SK-N-SH (cell line): ENCODE data around the gene TSPAN3. TPM values are rescaled to one million over a fixed set of nuclear protein-coding genes. Genes with fewer than 3 reads are reported as not detected.

Experiments used
- CTCF ChIA-PET: fragments of 300-600, 350-600 bp; formaldehyde crosslinking; extraction: SDS; loops from one replicate; lab custom pipeline; 2021; lab: Yijun Ruan, JAX
- POLR2A ChIA-PET: fragments of 350-600 bp; sonication (Branson Sonifier 250); formaldehyde crosslinking; extraction: SDS; loops from one replicate; lab custom pipeline; 2020; ENCODE audit warnings: antibody characterized with exemption, inconsistent platforms; lab: Yijun Ruan, JAX
- DNase-seq: peaks from one replicate; pipeline ENCODE4 v3.0.0; 2012
- H2AFZ ChIP-seq: fragments of 200-600 bp; sonication (generic); 2 replicates; pipeline ENCODE4 v1.8.1; 2016; ENCODE audit warnings: antibody characterized with exemption, mild to moderate bottlenecking, low read depth
- H3F3A ChIP-seq: fragments of 200-600 bp; sonication (generic); replicated peaks from 2 replicates; pipeline ENCODE3; 2016; ENCODE audit warnings: antibody characterized with exemption, mild to moderate bottlenecking; ENCODE audit not compliant: insufficient read depth
- H3K27ac ChIP-seq, 2 experiments: fragments of 200-500 bp in 1 of 2; fragments of 200-600 bp in 1 of 2; sonication (Bioruptor generic) in 1 of 2; sonication (generic), shearing (Covaris generic) in 1 of 2; 2 replicates each; pipeline versions ENCODE4 v1.5.1 to v1.6.1; 2014 to 2016; ENCODE audit warnings: low read depth in 2 of 2, inconsistent platforms in 1 of 2, low read length in 1 of 2, mild to moderate bottlenecking in 1 of 2, mixed read lengths in 1 of 2
- H3K27me3 ChIP-seq: fragments of 200-600 bp; sonication (generic), shearing (Covaris generic); 2 replicates; pipeline ENCODE4 v1.6.1; 2016; ENCODE audit warnings: mixed run types; ENCODE audit not compliant: insufficient read depth
- H3K36me3 ChIP-seq, 2 experiments: fragments of 200-500 bp in 1 of 2; fragments of 200-600 bp in 1 of 2; sonication (Bioruptor generic) in 1 of 2; sonication (generic) in 1 of 2; replicated peaks in 1 of 2; 2 replicates each; pipeline versions ENCODE3 to v1.5.1; 2014 to 2016; ENCODE audit warnings: low read length in 1 of 2, mild to moderate bottlenecking in 1 of 2; ENCODE audit not compliant: insufficient read depth in 2 of 2, control insufficient read depth in 1 of 2
- H3K4me1 ChIP-seq, 2 experiments: fragments of 200-500 bp in 1 of 2; fragments of 200-600 bp in 1 of 2; sonication (Bioruptor generic) in 1 of 2; sonication (generic), shearing (Covaris generic) in 1 of 2; 2 replicates each; pipeline versions ENCODE4 v1.5.1 to v1.6.1; 2014 to 2016; ENCODE audit warnings: low read depth in 1 of 2, low read length in 1 of 2, mixed run types in 1 of 2; ENCODE audit not compliant: insufficient read depth in 2 of 2, control insufficient read depth in 1 of 2
- H3K4me2 ChIP-seq: fragments of 200-600 bp; sonication (generic), shearing (Covaris generic); 2 replicates; pipeline ENCODE4 v1.6.1; 2017; ENCODE audit warnings: mixed run types
- H3K4me3 ChIP-seq, 2 experiments: fragments of 200-500 bp in 1 of 2; fragments of 200-600 bp in 1 of 2; sonication (Bioruptor generic) in 1 of 2; sonication (generic), shearing (Covaris generic) in 1 of 2; 2 replicates each; pipeline versions ENCODE4 v1.5.1 to v1.8.1; 2014 to 2016; ENCODE audit warnings: low read depth in 2 of 2, inconsistent platforms in 1 of 2, low read length in 1 of 2, mild to moderate bottlenecking in 1 of 2, mixed read lengths in 1 of 2, moderate library complexity in 1 of 2
- H3K79me2 ChIP-seq: fragments of 200-600 bp; sonication (generic); 2 replicates; pipeline ENCODE4 v1.8.1; 2017; ENCODE audit warnings: mild to moderate bottlenecking; ENCODE audit not compliant: insufficient read depth
- H3K9ac ChIP-seq: fragments of 200-600 bp; sonication (generic); 2 replicates; pipeline ENCODE4 v1.6.1; 2017; ENCODE audit warnings: mixed run types
- H3K9me2 ChIP-seq: fragments of 200-600 bp; sonication (generic); 2 replicates; pipeline ENCODE4 v1.6.1; 2017; ENCODE audit warnings: mixed run types
- H3K9me3 ChIP-seq: fragments of 200-600 bp; sonication (generic); 2 replicates; pipeline ENCODE4 v1.6.1; 2017; ENCODE audit warnings: mixed run types, mild to moderate bottlenecking, moderate library complexity
- H4K20me1 ChIP-seq: fragments of 200-600 bp; sonication (generic); 2 replicates; pipeline ENCODE4 v1.6.1; 2017; ENCODE audit warnings: mild to moderate bottlenecking, mixed run types; ENCODE audit not compliant: insufficient read depth
- CHD2 ChIP-seq: fragments of 150-350 bp; IDR thresholded peaks from 2 replicates; pipeline ENCODE4 v1.6.1; 2018; ENCODE audit warnings: low read length; ENCODE audit not compliant: partially characterized antibody
- ELF1 ChIP-seq: IDR thresholded peaks from 2 replicates; pipeline ENCODE4 v1.4.0; 2012
- FOSL2 ChIP-seq: IDR thresholded peaks from 2 replicates; pipeline ENCODE4 v1.4.0; 2012; ENCODE audit warnings: low read depth, mild to moderate bottlenecking, moderate library complexity, borderline replicate concordance
- FOXJ3 ChIP-seq: sonication (generic); formaldehyde crosslinking; IDR thresholded peaks from 2 replicates; pipeline ENCODE4 v1.5.1; 2020; ENCODE audit warnings: mild to moderate bottlenecking, missing genetic modification reagents
- FOXM1 ChIP-seq: IDR thresholded peaks from 2 replicates; pipeline ENCODE4 v1.4.0; 2012; ENCODE audit warnings: low read depth, mild to moderate bottlenecking
- JUND ChIP-seq: IDR thresholded peaks from 2 replicates; pipeline ENCODE4 v1.4.0; 2012
- MEF2A ChIP-seq: IDR thresholded peaks from 2 replicates; pipeline ENCODE4 v1.4.0; 2012; ENCODE audit warnings: low read depth, borderline replicate concordance
- MXI1 ChIP-seq: IDR thresholded peaks from 2 replicates; pipeline ENCODE4 v1.6.1; 2012; ENCODE audit warnings: mild to moderate bottlenecking, low read depth, low read length, improper control_type of control experiment
- NFIC ChIP-seq: IDR thresholded peaks from 2 replicates; pipeline ENCODE4 v1.4.0; 2012; ENCODE audit warnings: borderline replicate concordance
- RAD21 ChIP-seq: IDR thresholded peaks from 2 replicates; pipeline ENCODE4 v1.6.1; 2012; ENCODE audit warnings: mild to moderate bottlenecking, low read length
- RFX5 ChIP-seq: IDR thresholded peaks from 2 replicates; pipeline ENCODE4 v1.6.1; 2012; ENCODE audit warnings: mild to moderate bottlenecking, improper control_type of control experiment, low read length
- SMC3 ChIP-seq: IDR thresholded peaks from 2 replicates; pipeline ENCODE4 v1.6.1; 2012; ENCODE audit warnings: low read depth, low read length, improper control_type of control experiment
- USF1 ChIP-seq: IDR thresholded peaks from 2 replicates; pipeline ENCODE4 v1.4.0; 2012; ENCODE audit warnings: low read depth, borderline replicate concordance
- ZBTB33 ChIP-seq: IDR thresholded peaks from 2 replicates; pipeline ENCODE4 v1.4.0; 2012; ENCODE audit warnings: low read depth, borderline replicate concordance
- WGBS: methylation state at CpG from one replicate; pipeline ENCODE4 v1.1.6; 2017; ENCODE audit warnings: low lambda C conversion rate; 5-methylcytosine and 5-hydroxymethylcytosine counted together
- polyA plus RNA-seq, 3 experiments: library from polyadenylated mRNA; depleted of rRNA; stranded (reverse); fragments of >200 nt; gene quantifications; 2 replicates each; pipeline ENCODE4 v1.2.3, GENCODE V29; 2012
- TF ChIP-seq, protein P1 (sequence below): IDR thresholded peaks from 2 replicates; pipeline ENCODE4 v1.6.1; 2012; ENCODE audit warnings: mild to moderate bottlenecking, low read depth, low read length, moderate library complexity
- TF ChIP-seq, protein P2 (sequence below): IDR thresholded peaks from 2 replicates; pipeline ENCODE4 v1.4.0; 2012; ENCODE audit warnings: low read depth

The TSPAN3 gene
- polyA plus RNA-seq, 1 of the 3 experiments (the other 2 are of a cell fraction) = 409 TPM

DNA sequence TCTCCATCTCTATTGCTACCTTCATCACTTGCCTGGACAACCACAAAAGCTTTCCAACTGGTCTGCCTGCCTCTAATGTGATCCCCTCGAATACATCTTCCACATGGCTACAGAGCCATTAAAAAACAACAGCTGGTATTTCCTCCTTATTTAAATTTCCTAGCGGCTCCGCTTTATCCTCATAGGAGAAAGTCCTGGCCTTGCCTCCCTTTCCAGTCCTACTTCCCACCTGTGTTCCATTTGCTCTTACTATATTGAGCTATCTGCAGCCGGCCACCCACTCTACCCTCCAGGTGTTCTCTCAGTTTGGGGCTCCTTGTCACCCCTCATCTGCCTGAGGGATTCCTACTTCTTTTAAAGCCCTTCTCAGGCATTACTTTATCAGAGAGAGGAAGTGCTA lies 49.7 kb upstream of the TSPAN3 start:
- Histone ChIP-seq H3F3A (peaks cover 5% of the 10 kb centered on the region), H3K4me3 (no peak overlapping the region), H2AFZ (no peak overlapping the region), H3K9me3 (no peaks in the 10 kb centered on the region), H4K20me1 (peaks cover 7% of the 10 kb centered on the region; the same call in 1 of the 2 replicates), H3K4me2 (no peak overlapping the region), H3K9me2 (no peaks in the 10 kb centered on the region), H3K36me3 (no peaks in the 10 kb centered on the region), H3K9ac (no peak overlapping the region), H3K27me3 (no peaks in the 10 kb centered on the region), H3K4me1 (peaks cover 3 to 5% of the 10 kb centered on the region in 2 experiments), H3K79me2 (peaks cover 9% of the 10 kb centered on the region; the same call in 1 of the 2 replicates), H3K27ac (no peak overlapping the region)
- 94% methylated on average over 4 of the region's 4 CpGs for WGBS
- DNase-seq = no peak
- no peak for TF ChIP-seq JUND
- no peak for TF ChIP-seq ELF1
- TF ChIP-seq NFIC = no peak
- no peak for TF ChIP-seq USF1
- TF ChIP-seq, protein P1, sequence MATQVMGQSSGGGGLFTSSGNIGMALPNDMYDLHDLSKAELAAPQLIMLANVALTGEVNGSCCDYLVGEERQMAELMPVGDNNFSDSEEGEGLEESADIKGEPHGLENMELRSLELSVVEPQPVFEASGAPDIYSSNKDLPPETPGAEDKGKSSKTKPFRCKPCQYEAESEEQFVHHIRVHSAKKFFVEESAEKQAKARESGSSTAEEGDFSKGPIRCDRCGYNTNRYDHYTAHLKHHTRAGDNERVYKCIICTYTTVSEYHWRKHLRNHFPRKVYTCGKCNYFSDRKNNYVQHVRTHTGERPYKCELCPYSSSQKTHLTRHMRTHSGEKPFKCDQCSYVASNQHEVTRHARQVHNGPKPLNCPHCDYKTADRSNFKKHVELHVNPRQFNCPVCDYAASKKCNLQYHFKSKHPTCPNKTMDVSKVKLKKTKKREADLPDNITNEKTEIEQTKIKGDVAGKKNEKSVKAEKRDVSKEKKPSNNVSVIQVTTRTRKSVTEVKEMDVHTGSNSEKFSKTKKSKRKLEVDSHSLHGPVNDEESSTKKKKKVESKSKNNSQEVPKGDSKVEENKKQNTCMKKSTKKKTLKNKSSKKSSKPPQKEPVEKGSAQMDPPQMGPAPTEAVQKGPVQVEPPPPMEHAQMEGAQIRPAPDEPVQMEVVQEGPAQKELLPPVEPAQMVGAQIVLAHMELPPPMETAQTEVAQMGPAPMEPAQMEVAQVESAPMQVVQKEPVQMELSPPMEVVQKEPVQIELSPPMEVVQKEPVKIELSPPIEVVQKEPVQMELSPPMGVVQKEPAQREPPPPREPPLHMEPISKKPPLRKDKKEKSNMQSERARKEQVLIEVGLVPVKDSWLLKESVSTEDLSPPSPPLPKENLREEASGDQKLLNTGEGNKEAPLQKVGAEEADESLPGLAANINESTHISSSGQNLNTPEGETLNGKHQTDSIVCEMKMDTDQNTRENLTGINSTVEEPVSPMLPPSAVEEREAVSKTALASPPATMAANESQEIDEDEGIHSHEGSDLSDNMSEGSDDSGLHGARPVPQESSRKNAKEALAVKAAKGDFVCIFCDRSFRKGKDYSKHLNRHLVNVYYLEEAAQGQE = no peak
- TF ChIP-seq CHD2 = no peak
- TF ChIP-seq RFX5 = no peak
- TF ChIP-seq RAD21 = no peak
- no peak for TF ChIP-seq FOSL2
- TF ChIP-seq SMC3 = no peak
- TF ChIP-seq FOXM1 = no peak
- TF ChIP-seq ZBTB33 = no peak
- TF ChIP-seq, protein P2, sequence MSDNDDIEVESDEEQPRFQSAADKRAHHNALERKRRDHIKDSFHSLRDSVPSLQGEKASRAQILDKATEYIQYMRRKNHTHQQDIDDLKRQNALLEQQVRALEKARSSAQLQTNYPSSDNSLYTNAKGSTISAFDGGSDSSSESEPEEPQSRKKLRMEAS = no peak
- no peak for TF ChIP-seq MXI1
- no peak for TF ChIP-seq FOXJ3 (CRISPR knock-in tag)
- no peak for TF ChIP-seq MEF2A
- ChIA-PET CTCF (interaction anchor here (1.1 to 7.1 kb wide), 6 partner anchors 11 to 423 kb away, joined by 4 to 134 read pairs (median 46); no protein-coding TSS in a partner anchor), POLR2A (no interaction called here)
